Measurements from ENCODE around the gene TSPAN3. TPM values are rescaled to one million over a fixed set of nuclear protein-coding genes. Genes with fewer than 3 reads are reported as not detected.
A peak's percentile ranks its signal among the peaks of the same experiment; 100 is the strongest.

TSPAN3 gene
- total RNA-seq, 1 donor from 2014 or later, result 259 TPM

DNA sequence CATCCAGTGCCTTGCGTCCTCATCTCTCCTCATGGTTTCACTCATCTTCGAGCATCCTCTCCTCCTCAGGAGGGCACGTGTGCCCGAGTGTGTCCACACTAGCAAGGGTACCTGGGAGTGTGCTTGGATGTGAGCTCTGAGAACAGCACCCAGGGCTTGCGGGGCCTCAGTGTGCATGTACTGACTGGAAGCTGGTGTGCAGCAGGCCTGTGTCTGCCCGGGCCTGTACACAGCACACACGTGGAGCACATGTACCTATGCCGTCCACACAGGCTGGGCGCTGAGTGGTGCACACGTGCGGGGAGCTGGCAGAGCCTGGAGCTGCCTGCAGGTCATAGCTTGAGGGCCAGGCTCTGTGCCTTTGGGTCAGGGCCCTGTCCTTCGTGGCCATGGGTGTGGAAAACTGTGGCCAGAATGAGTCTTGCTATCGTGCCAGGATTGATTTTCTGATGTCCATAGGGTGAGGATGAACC lies 34.9 kb downstream of the TSPAN3 start:
- peaks cover 15% of the 10 kb centered on the region for H3K36me3 Mint-ChIP-seq (ENCODE audit: low read depth)
- no peak for DNase-seq (ENCODE audit: low read depth, low spot score)
- peak overlapping the region; percentile 64 for H3K4me3 Mint-ChIP-seq
- H3K27ac Mint-ChIP-seq (ENCODE audit: unreplicated experiment), result peak overlapping the region; percentile 86
- peaks cover 14% of the 10 kb centered on the region for H3K4me1 Mint-ChIP-seq
- peaks cover 2% of the 10 kb centered on the region for H3K9me3 Mint-ChIP-seq
- peaks cover 9% of the 10 kb centered on the region for H3K27me3 Mint-ChIP-seq (ENCODE audit: low read depth)
- TF ChIP-seq, protein P1, sequence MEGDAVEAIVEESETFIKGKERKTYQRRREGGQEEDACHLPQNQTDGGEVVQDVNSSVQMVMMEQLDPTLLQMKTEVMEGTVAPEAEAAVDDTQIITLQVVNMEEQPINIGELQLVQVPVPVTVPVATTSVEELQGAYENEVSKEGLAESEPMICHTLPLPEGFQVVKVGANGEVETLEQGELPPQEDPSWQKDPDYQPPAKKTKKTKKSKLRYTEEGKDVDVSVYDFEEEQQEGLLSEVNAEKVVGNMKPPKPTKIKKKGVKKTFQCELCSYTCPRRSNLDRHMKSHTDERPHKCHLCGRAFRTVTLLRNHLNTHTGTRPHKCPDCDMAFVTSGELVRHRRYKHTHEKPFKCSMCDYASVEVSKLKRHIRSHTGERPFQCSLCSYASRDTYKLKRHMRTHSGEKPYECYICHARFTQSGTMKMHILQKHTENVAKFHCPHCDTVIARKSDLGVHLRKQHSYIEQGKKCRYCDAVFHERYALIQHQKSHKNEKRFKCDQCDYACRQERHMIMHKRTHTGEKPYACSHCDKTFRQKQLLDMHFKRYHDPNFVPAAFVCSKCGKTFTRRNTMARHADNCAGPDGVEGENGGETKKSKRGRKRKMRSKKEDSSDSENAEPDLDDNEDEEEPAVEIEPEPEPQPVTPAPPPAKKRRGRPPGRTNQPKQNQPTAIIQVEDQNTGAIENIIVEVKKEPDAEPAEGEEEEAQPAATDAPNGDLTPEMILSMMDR (conservative IDR thresholded peaks at IDR 0.05), result no peak

DNA sequence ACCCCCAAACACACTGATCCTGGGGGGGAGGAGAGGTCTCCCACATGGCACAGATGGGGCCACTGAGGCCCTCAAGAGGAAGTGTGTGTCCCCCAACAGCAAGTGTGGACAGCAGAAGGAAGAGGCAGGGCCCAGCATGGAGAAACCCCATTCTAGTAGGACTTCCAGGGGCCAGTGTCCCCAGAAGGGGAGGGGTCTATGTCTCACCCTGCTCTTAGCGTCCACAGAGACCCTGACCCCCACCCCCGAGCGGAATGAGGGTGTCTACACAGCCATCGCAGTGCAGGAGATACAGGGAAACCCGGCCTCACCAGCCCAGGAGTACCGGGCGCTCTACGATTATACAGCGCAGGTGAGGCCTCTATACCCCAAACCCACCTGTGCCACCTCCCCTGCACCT lies 35.3 kb downstream of the TSPAN3 start:
- peaks cover under 1% of the 10 kb centered on the region for H3K9me3 Mint-ChIP-seq
- H3K4me3 Mint-ChIP-seq, result no peak overlapping the region
- H3K27me3 Mint-ChIP-seq (ENCODE audit: low read depth), result peaks cover 7% of the 10 kb centered on the region
- peaks cover 10% of the 10 kb centered on the region for H3K36me3 Mint-ChIP-seq (ENCODE audit: low read depth)
- peaks cover 12% of the 10 kb centered on the region for H3K4me1 Mint-ChIP-seq
- no peak for DNase-seq (ENCODE audit: low read depth, low spot score)
- H3K27ac Mint-ChIP-seq (ENCODE audit: unreplicated experiment), result no peak overlapping the region
- TF ChIP-seq, protein P1 (conservative IDR thresholded peaks at IDR 0.05), result no peak

DNA sequence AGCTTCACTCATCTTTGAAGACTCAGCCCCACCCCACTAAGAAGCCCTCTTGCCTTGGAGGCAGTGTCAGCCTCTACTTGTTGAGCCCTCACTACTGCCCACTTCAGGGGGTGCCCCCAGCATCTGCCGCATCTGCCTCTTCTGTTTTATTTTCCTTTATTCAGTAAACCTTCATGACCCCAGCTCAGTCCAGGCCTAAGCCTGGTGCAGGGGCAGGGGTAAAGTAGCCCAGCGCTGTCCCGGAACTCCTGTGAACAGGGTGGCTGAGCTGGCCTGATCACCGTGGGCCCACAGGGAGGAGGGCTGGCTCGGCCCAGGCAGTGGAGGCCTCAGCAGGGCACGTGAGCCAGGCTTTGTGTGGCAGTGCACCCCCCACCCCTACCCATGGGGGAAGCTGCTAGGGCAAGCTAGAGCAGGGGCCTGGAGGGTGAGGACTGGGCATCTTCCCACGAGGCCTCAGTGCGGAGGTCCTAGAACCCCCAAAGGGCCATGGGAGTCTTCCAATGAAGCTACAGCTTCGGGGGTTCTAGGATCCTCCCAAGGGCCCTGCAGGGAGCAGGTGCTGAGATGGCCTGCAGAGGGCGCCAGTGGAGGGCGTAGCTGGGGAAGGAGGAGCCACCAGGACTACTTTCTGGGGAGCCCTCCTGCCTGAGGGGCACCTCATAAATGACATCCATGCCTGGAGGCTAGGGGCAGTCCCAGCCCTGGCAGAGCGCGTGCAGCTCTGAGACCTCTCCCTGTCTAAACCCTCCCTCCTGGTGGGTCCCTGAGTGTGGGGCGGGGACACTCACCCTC lies 36.0 kb downstream of the TSPAN3 start:
- peaks cover 7% of the 10 kb centered on the region for H3K27me3 Mint-ChIP-seq (ENCODE audit: low read depth)
- H3K4me1 Mint-ChIP-seq, result peaks cover 11% of the 10 kb centered on the region
- peak overlapping the region; percentile 44 for H3K4me3 Mint-ChIP-seq
- H3K27ac Mint-ChIP-seq (ENCODE audit: unreplicated experiment), result no peak overlapping the region
- H3K36me3 Mint-ChIP-seq (ENCODE audit: low read depth), result peaks cover 10% of the 10 kb centered on the region
- TF ChIP-seq, protein P1 (conservative IDR thresholded peaks at IDR 0.05), result peak; percentile 67
- peak; percentile 47 for DNase-seq (ENCODE audit: low read depth, low spot score)
- H3K9me3 Mint-ChIP-seq, result no peaks in the 10 kb centered on the region

DNA sequence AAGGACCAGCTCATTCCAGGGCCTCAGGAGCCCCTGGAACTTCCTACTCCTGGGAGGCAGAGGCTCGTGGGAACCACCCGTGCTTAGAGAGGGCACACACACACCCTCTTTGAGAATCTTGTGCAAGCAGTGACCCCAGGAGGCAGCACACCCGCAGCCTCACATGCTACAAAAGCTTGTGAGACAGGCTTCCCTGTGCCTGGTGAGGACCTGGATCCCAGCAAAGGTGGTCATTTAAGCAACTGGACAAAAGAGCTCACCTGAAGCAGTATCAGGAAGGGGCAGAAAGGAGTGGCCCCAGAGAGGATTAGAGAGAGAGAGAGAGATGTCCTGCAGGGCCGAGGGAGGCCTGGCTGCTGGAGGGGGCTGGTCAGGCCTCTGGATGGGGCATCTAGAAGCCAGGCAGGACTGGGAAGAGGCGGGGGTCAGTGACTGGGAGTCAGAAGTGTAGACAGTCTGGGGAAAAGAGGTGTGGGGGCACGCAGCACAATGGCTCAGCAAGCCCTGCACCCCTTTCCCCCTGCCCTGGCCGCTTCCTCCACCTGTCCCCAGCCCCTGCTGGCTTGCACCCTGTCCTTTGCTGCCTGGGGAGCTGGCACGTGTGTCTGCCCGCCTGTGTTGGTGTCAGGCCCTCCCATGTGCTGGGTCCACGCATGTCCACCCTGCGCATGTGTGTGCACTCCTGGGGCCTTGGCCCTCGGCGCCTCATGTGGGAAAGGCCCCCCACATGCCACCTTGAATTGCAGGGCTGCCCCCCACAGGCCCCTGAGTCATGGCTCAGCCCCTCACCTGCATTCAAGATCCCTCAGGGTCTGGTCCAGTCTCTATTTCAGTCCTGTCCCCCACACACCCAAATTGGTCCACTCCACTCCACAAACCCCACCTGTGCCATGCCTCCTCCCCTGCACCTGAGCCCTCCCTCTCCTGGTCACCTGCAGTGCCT lies 36.9 kb downstream of the TSPAN3 start:
- peak overlapping the region; percentile 96 for H3K27ac Mint-ChIP-seq (ENCODE audit: unreplicated experiment)
- peak; percentile 2 for DNase-seq (ENCODE audit: low read depth, low spot score)
- TF ChIP-seq, protein P1 (conservative IDR thresholded peaks at IDR 0.05), result no peak
- H3K4me1 Mint-ChIP-seq, result peaks cover 11% of the 10 kb centered on the region
- peak overlapping the region; percentile 44 for H3K4me3 Mint-ChIP-seq
- H3K9me3 Mint-ChIP-seq, result no peaks in the 10 kb centered on the region
- peaks cover 10% of the 10 kb centered on the region for H3K36me3 Mint-ChIP-seq (ENCODE audit: low read depth)
- peaks cover 7% of the 10 kb centered on the region for H3K27me3 Mint-ChIP-seq (ENCODE audit: low read depth)

DNA sequence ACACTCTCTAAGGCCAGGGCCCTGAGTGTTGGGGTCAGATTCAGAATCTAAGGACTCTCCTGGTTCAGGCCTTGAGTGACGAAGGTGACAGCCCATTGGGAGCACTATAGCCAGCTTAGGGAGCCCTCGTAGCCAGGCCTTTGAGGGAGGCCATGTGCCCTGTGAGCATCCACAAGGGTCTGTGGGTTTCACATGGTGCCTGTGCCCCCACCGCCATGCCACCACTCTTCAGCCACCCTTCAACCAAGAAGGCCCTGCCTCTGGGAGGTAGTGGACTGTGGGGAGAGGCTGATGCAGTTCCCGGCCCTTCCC lies 37.5 kb downstream of the TSPAN3 start:
- Mint-ChIP-seq H3K27me3 (ENCODE audit: low read depth) (peaks cover 7% of the 10 kb centered on the region), H3K27ac (ENCODE audit: unreplicated experiment) (no peak overlapping the region), H3K9me3 (no peaks in the 10 kb centered on the region), H3K36me3 (ENCODE audit: low read depth) (peaks cover 10% of the 10 kb centered on the region), H3K4me1 (peaks cover 11% of the 10 kb centered on the region), H3K4me3 (peak overlapping the region; percentile 27)
- TF ChIP-seq, protein P1 (conservative IDR thresholded peaks at IDR 0.05), result no peak
- peak; percentile 1 for DNase-seq (ENCODE audit: low read depth, low spot score)
